CD4-positive, alpha-beta T cell (primary cell): ENCODE results near the gene AMZ1. TPM values are rescaled to one million over a fixed set of nuclear protein-coding genes. Genes with fewer than 3 reads are reported as not detected.
"Not testable (repeated sequence)": the region's sequence is repeated elsewhere in the genome, so short reads cannot be mapped to it uniquely, and the experiment has no call there.

ENCODE experiments used
- ATAC-seq: fragments of 200-7000 bp; cut with Tn5 transposase; one replicate; pipeline ENCODE4 v1.10.0; 2022; ENCODE audit warnings: mild to moderate bottlenecking; ENCODE audit not compliant: poor library complexity
- CTCF ChIA-PET: fragments of 350-600 bp; sonication (Branson Sonifier 250); formaldehyde crosslinking; loops from one replicate; lab custom pipeline; 2021; ENCODE audit warnings: antibody characterized with exemption, inconsistent platforms; lab: Charles Lee
- POLR2A ChIA-PET: fragments of 350-600 bp; sonication (Branson Sonifier 250); formaldehyde crosslinking; loops from one replicate; lab custom pipeline; 2021; ENCODE audit warnings: antibody characterized with exemption, inconsistent platforms; lab: Charles Lee
- DNase-seq, 14 experiments: peaks; one replicate each; pipeline ENCODE4 v3.0.0-alpha.2; 2013 to 2020; ENCODE audit warnings: mixed read lengths in 2 of 14
- H3K27ac ChIP-seq, 2 donors: one replicate each; pipeline versions ENCODE4 v1.5.1 to v1.7.0; 2013; ENCODE audit warnings: low read length in 2 of 2, low read depth in 1 of 2, mild to moderate bottlenecking in 1 of 2
- H3K27me3 ChIP-seq, 2 experiments: 1 replicate in 1 of 2; 2 replicates in 1 of 2; pipeline versions ENCODE4 v1.6.1 to v1.7.0; 2013; ENCODE audit warnings: low read length in 2 of 2, control low read depth in 1 of 2, mild to moderate bottlenecking in 1 of 2, moderate library complexity in 1 of 2; ENCODE audit not compliant: insufficient read depth in 2 of 2, control insufficient read depth in 1 of 2
- H3K36me3 ChIP-seq: one replicate; pipeline ENCODE4 v1.6.1; 2013; ENCODE audit warnings: low read length, control low read depth; ENCODE audit not compliant: insufficient read depth
- H3K4me1 ChIP-seq: one replicate; pipeline ENCODE4 v1.6.1; 2013; ENCODE audit warnings: low read length, control low read depth; ENCODE audit not compliant: insufficient read depth
- H3K4me3 ChIP-seq: one replicate; pipeline ENCODE4 v1.5.1; 2013; ENCODE audit warnings: mild to moderate bottlenecking, low read length, moderate library complexity
- H3K9me3 ChIP-seq, 2 experiments: 1 replicate in 1 of 2; 2 replicates in 1 of 2; pipeline versions ENCODE4 v1.6.1 to v1.7.0; 2013; ENCODE audit warnings: low read length in 2 of 2, mild to moderate bottlenecking in 2 of 2, control low read depth in 1 of 2, moderate library complexity in 1 of 2; ENCODE audit not compliant: control insufficient read depth in 1 of 2, insufficient read depth in 1 of 2
- H3K27ac Mint-ChIP-seq: one replicate; pipeline ENCODE4 v1.8.0; 2020; ENCODE audit warnings: mixed read lengths
- H3K27me3 Mint-ChIP-seq: one replicate; pipeline ENCODE4 v1.8.0; 2021; ENCODE audit warnings: mixed read lengths
- H3K36me3 Mint-ChIP-seq: one replicate; pipeline ENCODE4 v1.8.0; 2021; ENCODE audit warnings: low read depth, mixed read lengths
- H3K4me1 Mint-ChIP-seq: one replicate; pipeline ENCODE4 v1.8.0; 2021; ENCODE audit warnings: low read depth, mixed read lengths
- H3K4me3 Mint-ChIP-seq: one replicate; pipeline ENCODE4 v1.8.0; 2020; ENCODE audit warnings: mild to moderate bottlenecking, mixed read lengths
- H3K9me3 Mint-ChIP-seq: one replicate; pipeline ENCODE4 v1.8.0; 2020; ENCODE audit warnings: mixed read lengths
- intact Hi-C, 2 experiments: fragments of 100-400 bp; cut with DNase I in 1 of 2; cut with micrococcal nuclease in 1 of 2; formaldehyde crosslinking; loops; one replicate each; pipeline versions ENCODE4 v1.15.1 to v1.9.0; 2023 to 2025; cut with DNase I, micrococcal nuclease
- total RNA-seq, 174 experiments: library from RNA in 2 of 174; stranded (reverse) in 2 of 174; gene quantifications; one replicate each; pipeline ENCODE4 v1.2.3 and lab custom pipeline; 2021 to 2026
- TF ChIP-seq, protein P1 (sequence below): fragments of 200-600 bp; IDR thresholded peaks from one replicate; pipeline ENCODE4 v1.8.0; 2022; ENCODE audit warnings: antibody characterized with exemption, mild to moderate bottlenecking

Gene AMZ1
- total RNA-seq, 2 experiments from 2014 or later, result 0.25 to 0.36 TPM

DNA sequence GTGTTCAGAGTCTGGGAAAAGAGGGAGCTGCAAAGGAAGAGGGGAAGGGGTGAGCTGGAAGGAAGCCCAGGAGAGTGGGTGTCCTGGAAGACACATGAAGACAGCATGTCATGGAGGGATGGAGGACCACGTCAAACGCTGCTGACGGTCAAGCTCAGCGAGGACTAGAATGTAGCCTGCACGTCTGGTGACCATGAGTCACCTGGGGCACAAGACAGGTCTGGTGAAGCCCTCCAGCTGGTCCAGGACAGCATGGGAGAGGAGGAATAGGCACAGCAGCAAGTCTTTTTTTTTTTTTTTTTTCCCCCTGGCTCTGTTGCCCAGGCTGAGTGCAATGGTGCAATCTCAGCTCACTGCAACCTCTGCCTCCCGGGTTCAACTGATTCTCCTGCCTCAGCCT lies 19.6 kb upstream of the AMZ1 start:
- DNase-seq (no peak), ATAC-seq (no peak)
- ChIA-PET POLR2A (no interaction called here), CTCF (no interaction called here)
- H3K9me3 Mint-ChIP-seq, result no peaks in the 10 kb centered on the region
- intact Hi-C loops, result no loop called here
- H3K4me1 ChIP-seq, result peaks cover 7% of the 10 kb centered on the region
- H3K27ac ChIP-seq, result no peak overlapping the region
- peaks cover 12% of the 10 kb centered on the region for H3K27me3 Mint-ChIP-seq
- H3K4me3 ChIP-seq, result no peak overlapping the region
- peaks cover 0 to 16% of the 10 kb centered on the region in 2 experiments for H3K9me3 ChIP-seq
- peaks cover 7% of the 10 kb centered on the region for H3K4me1 Mint-ChIP-seq
- no peaks in the 10 kb centered on the region for H3K36me3 Mint-ChIP-seq
- TF ChIP-seq, protein P1, sequence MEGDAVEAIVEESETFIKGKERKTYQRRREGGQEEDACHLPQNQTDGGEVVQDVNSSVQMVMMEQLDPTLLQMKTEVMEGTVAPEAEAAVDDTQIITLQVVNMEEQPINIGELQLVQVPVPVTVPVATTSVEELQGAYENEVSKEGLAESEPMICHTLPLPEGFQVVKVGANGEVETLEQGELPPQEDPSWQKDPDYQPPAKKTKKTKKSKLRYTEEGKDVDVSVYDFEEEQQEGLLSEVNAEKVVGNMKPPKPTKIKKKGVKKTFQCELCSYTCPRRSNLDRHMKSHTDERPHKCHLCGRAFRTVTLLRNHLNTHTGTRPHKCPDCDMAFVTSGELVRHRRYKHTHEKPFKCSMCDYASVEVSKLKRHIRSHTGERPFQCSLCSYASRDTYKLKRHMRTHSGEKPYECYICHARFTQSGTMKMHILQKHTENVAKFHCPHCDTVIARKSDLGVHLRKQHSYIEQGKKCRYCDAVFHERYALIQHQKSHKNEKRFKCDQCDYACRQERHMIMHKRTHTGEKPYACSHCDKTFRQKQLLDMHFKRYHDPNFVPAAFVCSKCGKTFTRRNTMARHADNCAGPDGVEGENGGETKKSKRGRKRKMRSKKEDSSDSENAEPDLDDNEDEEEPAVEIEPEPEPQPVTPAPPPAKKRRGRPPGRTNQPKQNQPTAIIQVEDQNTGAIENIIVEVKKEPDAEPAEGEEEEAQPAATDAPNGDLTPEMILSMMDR, result no peak
- no peak overlapping the region for H3K27ac Mint-ChIP-seq
- no peak overlapping the region for H3K4me3 Mint-ChIP-seq
- peaks cover 3 to 7% of the 10 kb centered on the region in 2 experiments for H3K27me3 ChIP-seq
- no peaks in the 10 kb centered on the region for H3K36me3 ChIP-seq

DNA sequence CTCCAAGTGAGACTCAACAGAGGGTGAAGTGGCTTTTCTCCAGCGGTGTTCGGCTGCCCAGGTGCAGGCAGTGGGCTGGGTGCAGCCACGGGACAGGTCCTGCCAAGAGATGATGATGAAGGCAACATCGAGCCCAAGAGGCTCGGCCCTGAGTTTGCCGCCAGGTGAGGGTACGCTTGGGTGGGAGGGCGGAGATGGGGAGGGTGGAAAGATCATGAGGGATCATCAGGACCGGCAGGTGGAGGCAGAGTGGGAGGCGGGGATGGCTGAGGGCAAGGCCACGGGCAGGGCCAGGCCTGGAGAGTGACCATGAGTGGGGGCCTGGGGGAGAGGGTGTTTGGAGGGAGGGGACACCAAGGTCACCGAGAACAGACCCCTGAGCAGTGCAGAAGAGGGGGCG lies 17.8 kb upstream of the AMZ1 start:
- H3K36me3 Mint-ChIP-seq, result no peaks in the 10 kb centered on the region
- H3K9me3 ChIP-seq, result peaks cover 0 to 16% of the 10 kb centered on the region in 2 experiments
- TF ChIP-seq, protein P1, result no peak
- DNase-seq, result no peak
- H3K4me1 ChIP-seq, result peaks cover 7% of the 10 kb centered on the region
- CTCF ChIA-PET, result interaction anchor here (0.7 to 1.8 kb wide), 13 partner anchors 8 to 316 kb away, joined by 3 to 47 read pairs (median 4); no protein-coding TSS in a partner anchor
- POLR2A ChIA-PET, result interaction anchor here (1.1 to 1.5 kb wide), 3 partner anchors 29 to 51 kb away, joined by 3 to 9 read pairs (median 5); no protein-coding TSS in a partner anchor
- no peak overlapping the region for H3K4me3 Mint-ChIP-seq
- no peaks in the 10 kb centered on the region for H3K9me3 Mint-ChIP-seq
- no peak overlapping the region for H3K27ac Mint-ChIP-seq
- H3K27ac ChIP-seq, result no peak overlapping the region
- intact Hi-C loops, result no loop called here
- H3K36me3 ChIP-seq, result no peaks in the 10 kb centered on the region
- peaks cover 3 to 7% of the 10 kb centered on the region in 2 experiments for H3K27me3 ChIP-seq
- peaks cover 12% of the 10 kb centered on the region for H3K27me3 Mint-ChIP-seq
- peaks cover 7% of the 10 kb centered on the region for H3K4me1 Mint-ChIP-seq
- ATAC-seq, result no peak
- no peak overlapping the region for H3K4me3 ChIP-seq

DNA sequence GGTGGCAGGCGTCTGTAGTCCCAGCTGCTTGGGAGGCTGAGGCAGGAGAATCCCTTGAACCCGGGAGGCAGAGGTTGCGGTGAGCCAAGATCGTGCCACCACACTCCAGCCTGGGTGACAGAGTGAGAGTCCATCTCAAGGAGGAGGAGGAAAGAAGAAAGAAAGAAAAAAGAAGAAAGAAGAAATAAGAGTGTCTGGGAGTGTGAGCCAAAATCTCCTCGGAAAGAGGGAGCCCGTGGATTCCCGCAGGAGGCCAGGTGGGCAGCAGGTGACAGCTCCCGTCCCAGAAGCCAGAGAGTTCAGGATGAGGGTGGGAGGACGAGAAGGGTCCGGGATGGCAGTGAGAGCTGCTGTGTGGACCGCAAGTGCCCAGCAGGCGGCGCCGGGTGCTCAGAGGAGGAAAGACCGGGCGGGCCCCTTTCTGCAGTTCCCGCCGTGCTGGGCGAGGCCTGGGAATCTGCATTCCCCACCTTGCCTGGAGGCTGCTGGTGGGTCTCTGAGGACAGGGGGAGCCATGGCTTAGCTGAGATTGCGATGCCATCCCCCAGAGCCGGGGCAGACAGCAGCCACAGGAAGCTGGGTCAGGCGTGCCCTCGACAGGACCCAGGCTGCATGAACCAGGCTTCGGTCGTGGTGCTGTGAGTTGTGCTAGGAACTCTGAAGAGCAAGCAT lies 17.1 kb upstream of the AMZ1 start:
- intact Hi-C loops, result loop anchor here (1.0 kb wide), 1 partner anchor 38 kb away; no protein-coding TSS in a partner anchor
- Histone ChIP-seq H3K4me1 (peaks cover 7% of the 10 kb centered on the region), H3K27ac (no peak overlapping the region), H3K27me3 (peaks cover 3 to 7% of the 10 kb centered on the region in 2 experiments), H3K4me3 (no peak overlapping the region), H3K9me3 (peaks cover 0 to 9% of the 10 kb centered on the region in 2 experiments), H3K36me3 (no peaks in the 10 kb centered on the region)
- TF ChIP-seq, protein P1, result peak; percentile 85
- Mint-ChIP-seq H3K36me3 (no peaks in the 10 kb centered on the region), H3K9me3 (no peaks in the 10 kb centered on the region), H3K4me1 (peaks cover 7% of the 10 kb centered on the region), H3K4me3 (no peak overlapping the region), H3K27ac (no peak overlapping the region), H3K27me3 (peaks cover 12% of the 10 kb centered on the region)
- CTCF ChIA-PET, result interaction anchor here (0.7 to 1.8 kb wide), 14 partner anchors 9 to 315 kb away, joined by 3 to 47 read pairs (median 4); no protein-coding TSS in a partner anchor
- peak; percentile 48 to 82 (median 62) for DNase-seq
- POLR2A ChIA-PET, result interaction anchor here (1.1 to 1.5 kb wide), 3 partner anchors 28 to 50 kb away, joined by 3 to 9 read pairs (median 5); no protein-coding TSS in a partner anchor
- peak; percentile 91 for ATAC-seq

DNA sequence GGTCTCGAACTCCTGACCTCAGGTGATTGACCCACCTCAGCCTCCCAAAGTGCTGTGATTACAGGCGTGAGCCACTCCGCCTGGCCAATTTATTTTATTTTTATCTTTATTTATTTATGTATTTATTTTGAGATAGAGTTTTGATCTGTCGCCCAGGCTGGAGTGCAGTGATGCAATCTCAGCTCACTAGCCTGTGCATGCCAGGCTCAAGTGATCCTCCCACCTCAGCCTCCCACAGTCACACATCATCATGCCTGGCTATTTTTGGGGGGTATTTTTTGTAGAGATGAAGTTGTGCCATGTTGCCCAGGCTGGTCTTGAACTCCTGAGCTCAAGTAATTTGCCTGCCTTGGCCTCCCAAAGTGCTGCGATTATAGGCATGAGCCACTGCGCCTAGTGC lies 14.8 kb upstream of the AMZ1 start:
- POLR2A ChIA-PET, result interaction anchor here (0.7 kb wide), 1 partner anchor 1375 kb away, joined by 3 read pairs; no protein-coding TSS in a partner anchor
- H3K27ac ChIP-seq, intact Hi-C loops, H3K27me3 Mint-ChIP-seq, H3K27me3 ChIP-seq, ATAC-seq, H3K4me3 ChIP-seq, H3K4me1 ChIP-seq, H3K9me3 Mint-ChIP-seq, H3K36me3 Mint-ChIP-seq, H3K9me3 ChIP-seq, H3K36me3 ChIP-seq, H3K4me3 Mint-ChIP-seq, H3K4me1 Mint-ChIP-seq, H3K27ac Mint-ChIP-seq, CTCF ChIA-PET, DNase-seq: not testable (repeated sequence)
